Testis (tissue), 3 donors: ENCODE data around the gene ACVRL1. TPM values are rescaled to one million over a fixed set of nuclear protein-coding genes. Genes with fewer than 3 reads are reported as not detected.

Source experiments
- DNase-seq: peaks from one replicate; pipeline ENCODE4 v3.0.0-alpha.2; 2019
- H3K27ac ChIP-seq, 2 donors: fragments of 200-600 bp; sonication (generic); one replicate each; pipeline ENCODE4 v1.5.1; 2019
- H3K27me3 ChIP-seq: fragments of 200-600 bp; sonication (generic); one replicate; pipeline ENCODE4 v1.5.1; 2019
- H3K36me3 ChIP-seq: fragments of 200-600 bp; sonication (generic); one replicate; pipeline ENCODE4 v1.5.1; 2017; ENCODE audit warnings: low read depth; ENCODE audit errors: missing control alignments
- H3K4me1 ChIP-seq: fragments of 200-600 bp; sonication (generic); one replicate; pipeline ENCODE4 v1.5.1; 2019
- H3K4me3 ChIP-seq, 2 donors: fragments of 200-600 bp; sonication (generic); one replicate each; pipeline ENCODE4 v1.5.1; 2017 to 2019
- H3K9me3 ChIP-seq: fragments of 200-600 bp; sonication (generic); one replicate; pipeline ENCODE4 v1.5.1; 2017
- CTCF ChIP-seq, 3 experiments: fragments of 450-650 bp in 2 of 3; fragments of 200-600 bp in 1 of 3; sonication (generic) in 1 of 3; IDR thresholded peaks; one replicate each; pipeline ENCODE4 v1.5.1; 2016 to 2019; ENCODE audit warnings: antibody characterized with exemption in 3 of 3, mild to moderate bottlenecking in 2 of 3, moderate library complexity in 1 of 3
- POLR2A ChIP-seq: fragments of 450-650 bp; IDR thresholded peaks from one replicate; pipeline ENCODE4 v1.6.1; 2017; ENCODE audit warnings: antibody characterized with exemption, mild to moderate bottlenecking, moderate library complexity
- WGBS, 2 donors: methylation state at CpG; one replicate each; pipeline ENCODE4 v1.1.5; 2018; 5-methylcytosine and 5-hydroxymethylcytosine counted together
- intact Hi-C: fragments of 100-400 bp; cut with DNase I; formaldehyde crosslinking; loops from one replicate; pipeline ENCODE4 v1.15.1; 2023; ENCODE audit warnings: low total_unique reads
- polyA plus RNA-seq: library from polyadenylated mRNA; stranded (reverse); fragments of 350-450 nt; fragmentation: Illumina TruSeq; extraction: RNeasy Lipid Tissue Mini Kit (QIAGEN cat#74804); gene quantifications from one replicate; pipeline ENCODE4 v1.2.3, GENCODE V29; 2014; ENCODE audit warnings: low read depth, low replicate concordance; ENCODE audit not compliant: insufficient read depth
- total RNA-seq, 2 donors: library from RNA; depleted of rRNA; stranded (reverse); fragments of >200 nt; gene quantifications; one replicate each; pipeline ENCODE4 v1.2.3, GENCODE V29; 2016

The ACVRL1 gene
- total and polyA plus RNA-seq, 3 donors from 2014 or later: 9.1 to 9.9 (median 9.5) TPM

GRCh38 chr12:51942501-51943000, 35.2 kb downstream of the ACVRL1 start:
- WGBS, 2 donors: 93% methylated on average over 6 of the region's 6 CpGs

GRCh38 chr12:51943346-51943745, 36.0 kb downstream of the ACVRL1 start:
- no peaks in the 10 kb centered on the region for H3K4me1 ChIP-seq
- no peak for DNase-seq
- WGBS, 2 donors: 91 to 97% methylated on average over 2 of the region's 2 CpGs
- TF ChIP-seq POLR2A (no peak), CTCF (IDR thresholded peaks at IDR 0.05) (no peak)
- no peaks in the 10 kb centered on the region for H3K27me3 ChIP-seq
- H3K9me3 ChIP-seq: no peaks in the 10 kb centered on the region
- intact Hi-C loops: no loop called here
- no peak overlapping the region for H3K4me3 ChIP-seq
- no peak overlapping the region for H3K27ac ChIP-seq
- H3K36me3 ChIP-seq: no peaks in the 10 kb centered on the region

More at GRCh38 chr12:51942501-51943000, 35.2 kb downstream of the ACVRL1 start:
- TF ChIP-seq POLR2A (no peak), CTCF (IDR thresholded peaks at IDR 0.05) (no peak)
- no peak for DNase-seq
- intact Hi-C loops: no loop called here
- Histone ChIP-seq H3K4me1 (no peaks in the 10 kb centered on the region), H3K27ac (no peak overlapping the region), H3K36me3 (no peaks in the 10 kb centered on the region), H3K4me3 (no peak overlapping the region), H3K9me3 (no peaks in the 10 kb centered on the region), H3K27me3 (no peaks in the 10 kb centered on the region)

GRCh38 chr12:51944608-51945233, 37.4 kb downstream of the ACVRL1 start:
- no peak overlapping the region for H3K4me3 ChIP-seq
- no peak for DNase-seq
- H3K27me3 ChIP-seq: no peaks in the 10 kb centered on the region
- no peaks in the 10 kb centered on the region for H3K36me3 ChIP-seq
- WGBS, 2 donors: 90 to 93% methylated on average over 1 of the region's 1 CpG
- no peaks in the 10 kb centered on the region for H3K9me3 ChIP-seq
- H3K4me1 ChIP-seq: no peaks in the 10 kb centered on the region
- H3K27ac ChIP-seq: no peak overlapping the region
- intact Hi-C loops: no loop called here
- TF ChIP-seq POLR2A (no peak), CTCF (IDR thresholded peaks at IDR 0.05) (no peak)

GRCh38 chr12:51947246-51947996, 40.1 kb downstream of the ACVRL1 start:
- H3K36me3 ChIP-seq: no peaks in the 10 kb centered on the region
- WGBS, 2 donors: 92 to 95% methylated on average over 8 of the region's 8 CpGs
- no peak for TF ChIP-seq POLR2A
- TF ChIP-seq CTCF (IDR thresholded peaks at IDR 0.05): no peak
- no peak overlapping the region for H3K4me3 ChIP-seq
- DNase-seq: no peak
- no peaks in the 10 kb centered on the region for H3K27me3 ChIP-seq
- H3K9me3 ChIP-seq: no peaks in the 10 kb centered on the region
- intact Hi-C loops: no loop called here
- H3K27ac ChIP-seq: no peak overlapping the region
- no peaks in the 10 kb centered on the region for H3K4me1 ChIP-seq
